ENCODE results near the gene DUSP1. TPM values are rescaled to one million over a fixed set of nuclear protein-coding genes. Genes with fewer than 3 reads are reported as not detected.

The DUSP1 gene
- total RNA-seq, 1 donor from 2014 or later, result 40.7 TPM

- H3K4me3 Mint-ChIP-seq (ENCODE audit: low read depth), result no peak overlapping the region
- H3K27ac Mint-ChIP-seq, result no peak overlapping the region
- H3K36me3 Mint-ChIP-seq (ENCODE audit: insufficient read depth), result no peaks in the 10 kb centered on the region
- DNase-seq (ENCODE audit: low spot score, unreplicated experiment), result no peak
- H3K9me3 Mint-ChIP-seq (ENCODE audit: low read depth), result no peaks in the 10 kb centered on the region
- TF ChIP-seq, protein P1, sequence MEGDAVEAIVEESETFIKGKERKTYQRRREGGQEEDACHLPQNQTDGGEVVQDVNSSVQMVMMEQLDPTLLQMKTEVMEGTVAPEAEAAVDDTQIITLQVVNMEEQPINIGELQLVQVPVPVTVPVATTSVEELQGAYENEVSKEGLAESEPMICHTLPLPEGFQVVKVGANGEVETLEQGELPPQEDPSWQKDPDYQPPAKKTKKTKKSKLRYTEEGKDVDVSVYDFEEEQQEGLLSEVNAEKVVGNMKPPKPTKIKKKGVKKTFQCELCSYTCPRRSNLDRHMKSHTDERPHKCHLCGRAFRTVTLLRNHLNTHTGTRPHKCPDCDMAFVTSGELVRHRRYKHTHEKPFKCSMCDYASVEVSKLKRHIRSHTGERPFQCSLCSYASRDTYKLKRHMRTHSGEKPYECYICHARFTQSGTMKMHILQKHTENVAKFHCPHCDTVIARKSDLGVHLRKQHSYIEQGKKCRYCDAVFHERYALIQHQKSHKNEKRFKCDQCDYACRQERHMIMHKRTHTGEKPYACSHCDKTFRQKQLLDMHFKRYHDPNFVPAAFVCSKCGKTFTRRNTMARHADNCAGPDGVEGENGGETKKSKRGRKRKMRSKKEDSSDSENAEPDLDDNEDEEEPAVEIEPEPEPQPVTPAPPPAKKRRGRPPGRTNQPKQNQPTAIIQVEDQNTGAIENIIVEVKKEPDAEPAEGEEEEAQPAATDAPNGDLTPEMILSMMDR (IDR thresholded peaks at IDR 0.05; ENCODE audit: unreplicated experiment), result no peak
- H3K27me3 Mint-ChIP-seq, result peaks cover 27% of the 10 kb centered on the region
- H3K4me1 Mint-ChIP-seq (ENCODE audit: low read depth), result peaks cover 24% of the 10 kb centered on the region
Observed at GRCh38 chr5:172724242-172725183, 46.5 kb downstream of the DUSP1 start.

DNA sequence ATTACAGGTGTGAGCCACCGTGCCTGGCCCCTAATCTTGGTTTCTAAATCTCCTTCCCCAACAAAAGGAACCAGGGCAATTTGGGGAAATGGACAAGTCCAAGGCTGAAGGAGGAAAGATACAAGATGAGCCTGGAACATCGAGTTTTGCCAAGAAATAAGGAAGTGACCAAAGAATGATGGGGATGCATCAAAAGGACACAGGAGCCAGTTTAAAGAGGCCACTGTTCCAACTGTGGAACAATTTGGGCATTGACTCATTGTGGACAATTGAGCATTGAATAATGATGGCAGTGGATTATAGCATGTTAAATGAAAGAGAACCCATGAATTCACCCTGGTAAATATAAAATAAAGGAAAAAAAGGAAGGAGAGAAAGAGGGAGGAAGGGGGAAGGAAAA, 47.5 kb downstream of the DUSP1 start:
- no peaks in the 10 kb centered on the region for H3K36me3 Mint-ChIP-seq (ENCODE audit: insufficient read depth)
- no peaks in the 10 kb centered on the region for H3K9me3 Mint-ChIP-seq (ENCODE audit: low read depth)
- no peak for DNase-seq (ENCODE audit: low spot score, unreplicated experiment)
- no peak overlapping the region for H3K4me3 Mint-ChIP-seq (ENCODE audit: low read depth)
- H3K27ac Mint-ChIP-seq, result no peak overlapping the region
- peaks cover 24% of the 10 kb centered on the region for H3K4me1 Mint-ChIP-seq (ENCODE audit: low read depth)
- peaks cover 27% of the 10 kb centered on the region for H3K27me3 Mint-ChIP-seq
- TF ChIP-seq, protein P1 (IDR thresholded peaks at IDR 0.05; ENCODE audit: unreplicated experiment), result no peak

GRCh38 chr5:172722327-172722815, 48.6 kb downstream of the DUSP1 start:
- H3K9me3 Mint-ChIP-seq (ENCODE audit: low read depth), result no peaks in the 10 kb centered on the region
- TF ChIP-seq, protein P1 (IDR thresholded peaks at IDR 0.05; ENCODE audit: unreplicated experiment), result no peak
- peaks cover 27% of the 10 kb centered on the region for H3K27me3 Mint-ChIP-seq
- DNase-seq (ENCODE audit: low spot score, unreplicated experiment), result no peak
- no peak overlapping the region for H3K27ac Mint-ChIP-seq
- H3K36me3 Mint-ChIP-seq (ENCODE audit: insufficient read depth), result no peaks in the 10 kb centered on the region
- H3K4me1 Mint-ChIP-seq (ENCODE audit: low read depth), result peaks cover 19% of the 10 kb centered on the region
- no peak overlapping the region for H3K4me3 Mint-ChIP-seq (ENCODE audit: low read depth)

DNA sequence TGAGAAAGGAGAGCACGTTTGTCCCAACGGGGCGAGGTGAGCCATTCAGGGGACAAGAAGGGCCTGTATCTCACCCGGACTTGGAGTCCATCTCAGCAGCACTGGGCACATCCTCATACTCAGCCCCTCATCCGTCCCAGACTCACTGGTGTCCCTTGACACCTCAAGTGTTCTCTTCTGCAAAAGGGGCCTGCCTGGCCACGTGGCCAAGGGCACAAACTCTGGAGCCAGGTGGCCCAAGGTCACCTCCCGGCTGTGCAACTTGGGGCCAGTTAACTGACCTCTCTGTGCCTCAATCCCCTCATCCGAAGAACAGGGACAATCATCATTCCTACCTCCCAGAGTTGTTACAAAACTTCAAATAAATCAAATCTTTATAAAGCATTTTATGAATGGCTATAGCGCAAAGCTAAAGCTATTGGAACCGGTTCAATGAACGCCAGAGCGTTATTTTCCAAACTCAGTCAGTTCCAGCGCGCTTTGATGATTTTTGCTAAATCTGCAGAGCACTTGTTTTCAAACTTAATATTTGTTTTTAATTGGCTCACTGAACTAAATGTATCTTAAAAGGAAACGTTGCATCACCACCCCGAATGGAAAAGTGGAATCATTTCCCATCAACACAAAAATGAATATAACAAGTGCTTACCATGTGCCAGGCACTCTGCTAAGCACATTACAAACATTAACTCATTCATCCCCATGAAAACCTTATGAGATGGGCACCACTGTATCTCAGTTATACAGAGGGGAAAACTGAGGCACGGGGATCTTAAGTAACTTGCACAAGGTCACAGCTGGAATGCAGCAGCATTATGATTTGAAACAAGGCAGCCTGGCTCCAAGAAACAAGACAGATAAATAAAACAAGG, 49.3 kb downstream of the DUSP1 start:
- H3K27ac Mint-ChIP-seq, result no peak overlapping the region
- TF ChIP-seq, protein P1 (IDR thresholded peaks at IDR 0.05; ENCODE audit: unreplicated experiment), result no peak
- peaks cover 27% of the 10 kb centered on the region for H3K27me3 Mint-ChIP-seq
- no peaks in the 10 kb centered on the region for H3K36me3 Mint-ChIP-seq (ENCODE audit: insufficient read depth)
- no peaks in the 10 kb centered on the region for H3K9me3 Mint-ChIP-seq (ENCODE audit: low read depth)
- DNase-seq (ENCODE audit: low spot score, unreplicated experiment), result no peak
- peaks cover 17% of the 10 kb centered on the region for H3K4me1 Mint-ChIP-seq (ENCODE audit: low read depth)
- H3K4me3 Mint-ChIP-seq (ENCODE audit: low read depth), result no peak overlapping the region

DNA sequence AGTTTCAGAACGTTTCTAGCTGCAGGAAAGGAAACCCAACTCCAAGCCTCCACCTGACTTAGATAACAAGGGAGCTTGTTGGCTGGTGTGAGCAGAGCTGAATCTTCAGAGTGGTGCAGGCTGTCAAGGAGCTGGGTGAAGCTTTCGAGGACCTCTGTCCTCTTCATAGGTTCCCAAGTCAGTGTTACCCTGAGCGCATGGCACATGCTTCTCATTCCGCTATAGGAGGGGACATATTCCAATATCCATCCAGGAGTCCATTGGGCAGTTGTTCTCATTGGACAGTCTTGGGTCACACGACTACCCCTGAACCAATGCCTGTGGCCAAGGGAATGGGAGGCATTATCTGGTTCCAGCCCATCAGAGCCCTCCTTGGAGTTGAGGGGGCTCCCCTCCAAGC, 50.3 kb downstream of the DUSP1 start:
- H3K4me3 Mint-ChIP-seq (ENCODE audit: low read depth), result no peak overlapping the region
- peaks cover 27% of the 10 kb centered on the region for H3K27me3 Mint-ChIP-seq
- no peak overlapping the region for H3K27ac Mint-ChIP-seq
- no peaks in the 10 kb centered on the region for H3K9me3 Mint-ChIP-seq (ENCODE audit: low read depth)
- DNase-seq (ENCODE audit: low spot score, unreplicated experiment), result no peak
- no peaks in the 10 kb centered on the region for H3K36me3 Mint-ChIP-seq (ENCODE audit: insufficient read depth)
- TF ChIP-seq, protein P1 (IDR thresholded peaks at IDR 0.05; ENCODE audit: unreplicated experiment), result no peak
- H3K4me1 Mint-ChIP-seq (ENCODE audit: low read depth), result peaks cover 13% of the 10 kb centered on the region
